ENCODE results near the gene SCD5.

GRCh38 chr4:82790060-82790660, 8.4 kb downstream of the SCD5 start:
- no peak for TF ChIP-seq NANOG (IDR thresholded peaks at IDR 0.05; ENCODE audit: insufficient read depth, low read depth, low read length, poor library complexity, severe bottlenecking)
- TF ChIP-seq SIN3A (conservative IDR thresholded peaks at IDR 0.05 in 1 of 2, IDR thresholded peaks at IDR 0.05 in 1 of 2; ENCODE audit: low read depth in 1 of 2, low read length in 2 of 2) = no peak
- no peak for TF ChIP-seq CTCF (IDR thresholded peaks at IDR 0.05; ENCODE audit: control extremely low read depth in 1 of 3, insufficient read depth in 1 of 3, low read depth in 1 of 3, low read length in 3 of 3)
- TF ChIP-seq E2F6 (IDR thresholded peaks at IDR 0.05) = no peak
- TF ChIP-seq POLR2A (IDR thresholded peaks at IDR 0.05; ENCODE audit: control extremely low read depth in 1 of 2, low read depth in 2 of 2, low read length in 2 of 2) = no peak
- no peak for TF ChIP-seq EZH2 (IDR thresholded peaks at IDR 0.05; ENCODE audit: low read depth, low read length, severe bottlenecking)
- no peak for TF ChIP-seq MAFK (IDR thresholded peaks at IDR 0.05; ENCODE audit: low read depth, low read length)
- no peak for TF ChIP-seq JUN (IDR thresholded peaks at IDR 0.05; ENCODE audit: low read depth, low read length)
- no peak for TF ChIP-seq EP300 (IDR thresholded peaks at IDR 0.05; ENCODE audit: borderline replicate concordance in 1 of 2, low read depth in 2 of 2, low read length in 2 of 2)
- no peak for TF ChIP-seq CREB1 (IDR thresholded peaks at IDR 0.05)
